ENCODE data around the gene RPGRIP1L. TPM values are rescaled to one million over a fixed set of nuclear protein-coding genes. Genes with fewer than 3 reads are reported as not detected.

The RPGRIP1L gene
- total RNA-seq, 4 donors from 2014 or later = 0.53 to 0.75 (median 0.68) TPM

DNA sequence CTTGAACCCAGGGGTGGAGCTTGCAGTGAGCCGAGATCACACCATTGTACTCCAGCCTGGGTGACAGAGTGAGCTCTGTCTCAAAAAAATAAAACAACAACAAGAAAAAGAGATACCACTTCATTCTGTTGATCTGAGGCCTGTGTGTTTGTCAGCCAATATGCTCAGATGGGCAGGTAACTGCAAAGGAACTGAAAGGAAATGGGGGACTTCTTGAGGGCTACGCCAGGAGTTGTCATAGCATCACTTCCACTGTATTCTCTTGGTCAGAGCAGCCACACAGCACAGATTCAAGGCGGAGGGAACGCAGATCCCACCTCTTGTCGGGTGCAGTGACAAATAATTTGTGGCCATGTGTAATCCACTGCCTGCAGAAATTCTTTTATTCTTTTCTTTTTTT is 126.8 kb downstream of the RPGRIP1L start:
- H3K4me1 ChIP-seq = no peaks in the 10 kb centered on the region
- H3K27ac ChIP-seq = no peak overlapping the region
- intact Hi-C loops (cut with DNase I; ENCODE audit: low total_unique reads) = no loop called here
- no peak for DNase-seq
- TF ChIP-seq, protein P1, sequence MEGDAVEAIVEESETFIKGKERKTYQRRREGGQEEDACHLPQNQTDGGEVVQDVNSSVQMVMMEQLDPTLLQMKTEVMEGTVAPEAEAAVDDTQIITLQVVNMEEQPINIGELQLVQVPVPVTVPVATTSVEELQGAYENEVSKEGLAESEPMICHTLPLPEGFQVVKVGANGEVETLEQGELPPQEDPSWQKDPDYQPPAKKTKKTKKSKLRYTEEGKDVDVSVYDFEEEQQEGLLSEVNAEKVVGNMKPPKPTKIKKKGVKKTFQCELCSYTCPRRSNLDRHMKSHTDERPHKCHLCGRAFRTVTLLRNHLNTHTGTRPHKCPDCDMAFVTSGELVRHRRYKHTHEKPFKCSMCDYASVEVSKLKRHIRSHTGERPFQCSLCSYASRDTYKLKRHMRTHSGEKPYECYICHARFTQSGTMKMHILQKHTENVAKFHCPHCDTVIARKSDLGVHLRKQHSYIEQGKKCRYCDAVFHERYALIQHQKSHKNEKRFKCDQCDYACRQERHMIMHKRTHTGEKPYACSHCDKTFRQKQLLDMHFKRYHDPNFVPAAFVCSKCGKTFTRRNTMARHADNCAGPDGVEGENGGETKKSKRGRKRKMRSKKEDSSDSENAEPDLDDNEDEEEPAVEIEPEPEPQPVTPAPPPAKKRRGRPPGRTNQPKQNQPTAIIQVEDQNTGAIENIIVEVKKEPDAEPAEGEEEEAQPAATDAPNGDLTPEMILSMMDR (IDR thresholded peaks at IDR 0.05 in 4 of 5, conservative IDR thresholded peaks at IDR 0.05 in 1 of 5) = no peak
- no peak for TF ChIP-seq POLR2A (IDR thresholded peaks at IDR 0.05)
- H3K9me3 ChIP-seq = no peaks in the 10 kb centered on the region
- in situ Hi-C loops (cut with MboI; ENCODE audit: low sequenced_read_pairs in 4 of 4) = no loop called here
- no peaks in the 10 kb centered on the region for H3K27me3 ChIP-seq
- no peak for ATAC-seq
- no peak overlapping the region for H3K4me3 ChIP-seq
- no peaks in the 10 kb centered on the region for H3K36me3 ChIP-seq

DNA sequence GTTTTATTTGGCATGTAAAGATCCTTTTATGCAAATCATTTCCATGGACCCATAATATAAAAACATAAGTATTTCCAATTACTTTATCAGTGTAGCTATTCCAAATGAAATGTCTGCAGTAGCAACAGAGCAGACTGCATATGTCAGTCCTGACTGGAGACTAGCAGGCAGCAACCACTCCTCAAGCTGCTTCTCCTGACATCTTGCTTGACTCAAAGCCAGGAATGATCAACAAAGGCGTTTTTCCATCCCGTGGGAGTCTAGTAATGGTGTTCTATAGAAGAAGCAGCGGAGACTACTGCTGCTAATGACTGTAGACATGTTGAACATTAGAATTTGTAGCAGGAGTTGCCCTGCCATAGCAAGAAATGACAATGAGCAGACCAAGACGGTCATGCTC is 127.4 kb downstream of the RPGRIP1L start:
- no peak for DNase-seq
- in situ Hi-C loops (cut with MboI; ENCODE audit: low sequenced_read_pairs in 4 of 4) = no loop called here
- no peaks in the 10 kb centered on the region for H3K36me3 ChIP-seq
- no peaks in the 10 kb centered on the region for H3K4me1 ChIP-seq
- intact Hi-C loops (cut with DNase I; ENCODE audit: low total_unique reads) = no loop called here
- no peaks in the 10 kb centered on the region for H3K27me3 ChIP-seq
- H3K9me3 ChIP-seq = peaks cover 0 to 5% (median 0%) of the 10 kb centered on the region in 3 donors
- TF ChIP-seq POLR2A (IDR thresholded peaks at IDR 0.05) = no peak
- TF ChIP-seq, protein P1 (IDR thresholded peaks at IDR 0.05 in 4 of 5, conservative IDR thresholded peaks at IDR 0.05 in 1 of 5) = no peak
- H3K4me3 ChIP-seq = no peak overlapping the region
- H3K27ac ChIP-seq = no peak overlapping the region
- no peak for ATAC-seq

DNA sequence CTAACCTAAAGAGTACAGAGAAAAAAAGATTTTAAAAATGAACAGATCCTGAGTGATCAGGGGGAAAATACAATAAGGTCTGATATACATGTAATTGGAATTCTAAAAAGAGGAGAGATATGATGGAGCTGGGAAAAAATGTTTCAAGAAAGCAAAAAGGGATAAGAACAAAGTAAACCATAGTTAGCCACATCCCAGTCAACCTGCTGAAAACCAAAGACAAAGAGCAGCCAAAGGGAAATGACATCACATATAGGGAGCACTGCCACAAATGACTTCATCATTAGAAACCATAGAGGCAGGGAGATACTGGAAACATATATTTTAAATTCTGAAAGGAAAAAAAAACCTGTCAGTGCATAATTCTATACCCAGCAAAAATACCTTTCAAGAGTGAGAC is 131.9 kb downstream of the RPGRIP1L start:
- DNase-seq (no peak), ATAC-seq (no peak)
- Histone ChIP-seq H3K36me3 (no peaks in the 10 kb centered on the region), H3K4me1 (no peaks in the 10 kb centered on the region), H3K9me3 (peaks cover 0 to 5% (median 0%) of the 10 kb centered on the region in 3 donors), H3K27ac (no peak overlapping the region), H3K27me3 (no peaks in the 10 kb centered on the region), H3K4me3 (no peak overlapping the region)
- intact Hi-C loops (cut with DNase I; ENCODE audit: low total_unique reads) = no loop called here
- in situ Hi-C loops (cut with MboI; ENCODE audit: low sequenced_read_pairs in 4 of 4) = no loop called here
- TF ChIP-seq POLR2A (IDR thresholded peaks at IDR 0.05) = no peak
- TF ChIP-seq, protein P1 (IDR thresholded peaks at IDR 0.05 in 4 of 5, conservative IDR thresholded peaks at IDR 0.05 in 1 of 5) = no peak

DNA sequence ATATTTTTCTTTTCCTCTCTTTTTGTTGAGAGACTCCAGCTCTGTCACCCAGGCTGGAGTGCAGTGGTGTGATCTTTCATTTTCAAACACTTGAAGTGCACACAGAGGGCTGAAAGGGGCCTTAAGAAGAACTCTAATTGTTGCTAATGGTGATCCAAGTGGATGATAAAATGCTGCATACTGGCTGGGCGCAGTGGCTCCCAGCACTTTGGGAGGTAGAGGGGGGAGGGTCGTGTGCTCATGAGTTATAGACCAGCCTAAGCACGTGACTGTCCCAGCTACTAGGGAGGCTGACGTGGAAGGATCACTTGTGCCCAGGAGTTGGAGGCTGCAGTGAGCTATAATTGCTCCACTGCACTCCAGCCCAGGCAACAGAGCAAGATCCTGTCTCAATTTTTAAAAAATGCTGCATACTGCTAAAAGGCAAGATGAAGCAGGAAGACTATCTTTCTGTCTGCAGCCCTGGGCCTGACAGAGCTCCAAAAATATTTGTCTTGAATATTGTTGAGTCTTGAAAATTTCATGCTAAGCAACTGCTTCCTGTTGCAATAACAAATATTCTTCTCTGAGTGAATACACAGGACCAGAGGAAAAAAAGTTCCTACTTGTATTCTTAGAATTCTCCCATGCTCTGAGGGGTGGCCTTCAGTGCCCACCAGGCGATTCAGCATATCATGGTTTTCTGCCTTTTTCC is 137.0 kb downstream of the RPGRIP1L start:
- in situ Hi-C loops (cut with MboI; ENCODE audit: low sequenced_read_pairs in 4 of 4) (no loop called here), intact Hi-C loops (cut with DNase I; ENCODE audit: low total_unique reads) (no loop called here)
- DNase-seq (no peak), ATAC-seq (no peak)
- TF ChIP-seq, protein P1 (IDR thresholded peaks at IDR 0.05 in 4 of 5, conservative IDR thresholded peaks at IDR 0.05 in 1 of 5) = no peak
- no peak for TF ChIP-seq POLR2A (IDR thresholded peaks at IDR 0.05)
- Histone ChIP-seq H3K27me3 (no peaks in the 10 kb centered on the region), H3K9me3 (peaks cover 0 to 4% (median 0%) of the 10 kb centered on the region in 3 donors), H3K4me3 (no peak overlapping the region), H3K27ac (no peak overlapping the region), H3K4me1 (no peaks in the 10 kb centered on the region), H3K36me3 (no peaks in the 10 kb centered on the region)

Data from gastrocnemius medialis (tissue), 4 donors.